ENCODE data around the gene WBP2.

GRCh38 chr17:75821552-75821951 is 33.6 kb downstream of the WBP2 start:
- TF ChIP-seq CTCF (IDR thresholded peaks at IDR 0.05 in 2 of 3, conservative IDR thresholded peaks at IDR 0.05 in 1 of 3; ENCODE audit: borderline replicate concordance in 1 of 3, insufficient read depth in 1 of 3, low read depth in 2 of 3, low read length in 2 of 3), result no peak
- no peak for TF ChIP-seq POLR2AphosphoS5 (IDR thresholded peaks at IDR 0.05; ENCODE audit: low read depth, low read length)
- no peak for TF ChIP-seq RAD21 (IDR thresholded peaks at IDR 0.05; ENCODE audit: low read depth)
- TF ChIP-seq, protein P1, sequence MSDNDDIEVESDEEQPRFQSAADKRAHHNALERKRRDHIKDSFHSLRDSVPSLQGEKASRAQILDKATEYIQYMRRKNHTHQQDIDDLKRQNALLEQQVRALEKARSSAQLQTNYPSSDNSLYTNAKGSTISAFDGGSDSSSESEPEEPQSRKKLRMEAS (IDR thresholded peaks at IDR 0.05), result no peak
- no peak for TF ChIP-seq POLR2A (IDR thresholded peaks at IDR 0.05; ENCODE audit: borderline replicate concordance, extremely low read depth, insufficient read depth, insufficient read length)
- TF ChIP-seq, protein P2, sequence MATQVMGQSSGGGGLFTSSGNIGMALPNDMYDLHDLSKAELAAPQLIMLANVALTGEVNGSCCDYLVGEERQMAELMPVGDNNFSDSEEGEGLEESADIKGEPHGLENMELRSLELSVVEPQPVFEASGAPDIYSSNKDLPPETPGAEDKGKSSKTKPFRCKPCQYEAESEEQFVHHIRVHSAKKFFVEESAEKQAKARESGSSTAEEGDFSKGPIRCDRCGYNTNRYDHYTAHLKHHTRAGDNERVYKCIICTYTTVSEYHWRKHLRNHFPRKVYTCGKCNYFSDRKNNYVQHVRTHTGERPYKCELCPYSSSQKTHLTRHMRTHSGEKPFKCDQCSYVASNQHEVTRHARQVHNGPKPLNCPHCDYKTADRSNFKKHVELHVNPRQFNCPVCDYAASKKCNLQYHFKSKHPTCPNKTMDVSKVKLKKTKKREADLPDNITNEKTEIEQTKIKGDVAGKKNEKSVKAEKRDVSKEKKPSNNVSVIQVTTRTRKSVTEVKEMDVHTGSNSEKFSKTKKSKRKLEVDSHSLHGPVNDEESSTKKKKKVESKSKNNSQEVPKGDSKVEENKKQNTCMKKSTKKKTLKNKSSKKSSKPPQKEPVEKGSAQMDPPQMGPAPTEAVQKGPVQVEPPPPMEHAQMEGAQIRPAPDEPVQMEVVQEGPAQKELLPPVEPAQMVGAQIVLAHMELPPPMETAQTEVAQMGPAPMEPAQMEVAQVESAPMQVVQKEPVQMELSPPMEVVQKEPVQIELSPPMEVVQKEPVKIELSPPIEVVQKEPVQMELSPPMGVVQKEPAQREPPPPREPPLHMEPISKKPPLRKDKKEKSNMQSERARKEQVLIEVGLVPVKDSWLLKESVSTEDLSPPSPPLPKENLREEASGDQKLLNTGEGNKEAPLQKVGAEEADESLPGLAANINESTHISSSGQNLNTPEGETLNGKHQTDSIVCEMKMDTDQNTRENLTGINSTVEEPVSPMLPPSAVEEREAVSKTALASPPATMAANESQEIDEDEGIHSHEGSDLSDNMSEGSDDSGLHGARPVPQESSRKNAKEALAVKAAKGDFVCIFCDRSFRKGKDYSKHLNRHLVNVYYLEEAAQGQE (IDR thresholded peaks at IDR 0.05; ENCODE audit: low read depth), result no peak
- no peak for TF ChIP-seq JUND (IDR thresholded peaks at IDR 0.05)
- TF ChIP-seq, protein P3, sequence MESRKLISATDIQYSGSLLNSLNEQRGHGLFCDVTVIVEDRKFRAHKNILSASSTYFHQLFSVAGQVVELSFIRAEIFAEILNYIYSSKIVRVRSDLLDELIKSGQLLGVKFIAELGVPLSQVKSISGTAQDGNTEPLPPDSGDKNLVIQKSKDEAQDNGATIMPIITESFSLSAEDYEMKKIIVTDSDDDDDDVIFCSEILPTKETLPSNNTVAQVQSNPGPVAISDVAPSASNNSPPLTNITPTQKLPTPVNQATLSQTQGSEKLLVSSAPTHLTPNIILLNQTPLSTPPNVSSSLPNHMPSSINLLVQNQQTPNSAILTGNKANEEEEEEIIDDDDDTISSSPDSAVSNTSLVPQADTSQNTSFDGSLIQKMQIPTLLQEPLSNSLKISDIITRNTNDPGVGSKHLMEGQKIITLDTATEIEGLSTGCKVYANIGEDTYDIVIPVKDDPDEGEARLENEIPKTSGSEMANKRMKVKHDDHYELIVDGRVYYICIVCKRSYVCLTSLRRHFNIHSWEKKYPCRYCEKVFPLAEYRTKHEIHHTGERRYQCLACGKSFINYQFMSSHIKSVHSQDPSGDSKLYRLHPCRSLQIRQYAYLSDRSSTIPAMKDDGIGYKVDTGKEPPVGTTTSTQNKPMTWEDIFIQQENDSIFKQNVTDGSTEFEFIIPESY (IDR thresholded peaks at IDR 0.05; ENCODE audit: extremely low read depth, insufficient replicate concordance, low read length), result no peak
- TF ChIP-seq SIN3A (IDR thresholded peaks at IDR 0.05; ENCODE audit: low read depth), result no peak
- TF ChIP-seq CEBPB (IDR thresholded peaks at IDR 0.05; ENCODE audit: low read depth), result no peak
- TF ChIP-seq ZNF274 (IDR thresholded peaks at IDR 0.05; ENCODE audit: low read depth, low read length), result no peak

Data from HCT116 (cell line).